Nephron progenitor cell (in vitro differentiated cells): Measurements from ENCODE around the gene PARD3.
A peak's percentile ranks its signal among the peaks of the same experiment; 100 is the strongest.

Experiments used
- DNase-seq: peaks from one replicate; pipeline ENCODE4 v3.0.0; 2021
- H3K27ac Mint-ChIP-seq: 2 replicates; pipeline ENCODE4 v1.8.0; 2021; ENCODE audit warnings: mild to moderate bottlenecking, moderate library complexity, mixed read lengths
- H3K27me3 Mint-ChIP-seq: 2 replicates; pipeline ENCODE4 v1.8.0; 2021; ENCODE audit warnings: mild to moderate bottlenecking, low read depth, mixed read lengths; ENCODE audit not compliant: poor library complexity
- H3K36me3 Mint-ChIP-seq: 2 replicates; pipeline ENCODE4 v1.8.0; 2021; ENCODE audit warnings: low read depth, mixed read lengths
- H3K4me1 Mint-ChIP-seq: 2 replicates; pipeline ENCODE4 v1.8.0; 2021; ENCODE audit warnings: mixed read lengths
- H3K4me3 Mint-ChIP-seq: 2 replicates; pipeline ENCODE4 v1.8.0; 2021; ENCODE audit warnings: mild to moderate bottlenecking, moderate library complexity, mixed read lengths
- H3K9me3 Mint-ChIP-seq: 2 replicates; pipeline ENCODE4 v1.8.0; 2021; ENCODE audit warnings: mild to moderate bottlenecking, moderate library complexity, mixed read lengths
- CTCF ChIP-seq: fragments of 200-600 bp; sonication (generic); IDR thresholded peaks from 2 replicates; pipeline ENCODE4 v1.5.0; 2021; ENCODE audit warnings: antibody characterized with exemption

PARD3 gene

GRCh38 chr10:34689053-34689452 lies 126.0 kb downstream of the PARD3 start:
- Mint-ChIP-seq H3K4me3 (no peak overlapping the region), H3K27ac (peak overlapping the region; percentile 86), H3K4me1 (peaks cover 32% of the 10 kb centered on the region), H3K9me3 (peaks cover 20% of the 10 kb centered on the region), H3K27me3 (peaks cover 2% of the 10 kb centered on the region), H3K36me3 (peaks cover 36% of the 10 kb centered on the region)
- DNase-seq, result no peak
- no peak for TF ChIP-seq CTCF

- Mint-ChIP-seq H3K36me3 (peaks cover 22% of the 10 kb centered on the region), H3K4me3 (no peak overlapping the region), H3K9me3 (peaks cover 15% of the 10 kb centered on the region), H3K27ac (peak overlapping the region; percentile 76), H3K4me1 (peaks cover 38% of the 10 kb centered on the region), H3K27me3 (peaks cover 5% of the 10 kb centered on the region)
- no peak for DNase-seq
- TF ChIP-seq CTCF, result no peak
Observed at GRCh38 chr10:34687434-34688210, 127.5 kb downstream of the PARD3 start.

- H3K27ac Mint-ChIP-seq, result peak overlapping the region; percentile 79
- H3K27me3 Mint-ChIP-seq, result peaks cover 3% of the 10 kb centered on the region
- peaks cover 4% of the 10 kb centered on the region for H3K36me3 Mint-ChIP-seq
- H3K9me3 Mint-ChIP-seq, result no peaks in the 10 kb centered on the region
- TF ChIP-seq CTCF, result no peak
- peaks cover 48% of the 10 kb centered on the region for H3K4me1 Mint-ChIP-seq
- no peak for DNase-seq
- H3K4me3 Mint-ChIP-seq, result no peak overlapping the region
Observed at GRCh38 chr10:34682580-34682979, 132.5 kb downstream of the PARD3 start.

GRCh38 chr10:34681933-34682332 lies 133.2 kb downstream of the PARD3 start:
- H3K27me3 Mint-ChIP-seq, result peaks cover 3% of the 10 kb centered on the region
- H3K4me3 Mint-ChIP-seq, result no peak overlapping the region
- no peak for TF ChIP-seq CTCF
- H3K4me1 Mint-ChIP-seq, result peaks cover 46% of the 10 kb centered on the region
- H3K27ac Mint-ChIP-seq, result no peak overlapping the region
- no peaks in the 10 kb centered on the region for H3K9me3 Mint-ChIP-seq
- DNase-seq, result no peak
- no peaks in the 10 kb centered on the region for H3K36me3 Mint-ChIP-seq

- Mint-ChIP-seq H3K27ac (peak overlapping the region; percentile 68), H3K9me3 (no peaks in the 10 kb centered on the region), H3K4me1 (peaks cover 38% of the 10 kb centered on the region), H3K36me3 (no peaks in the 10 kb centered on the region), H3K27me3 (peaks cover 3% of the 10 kb centered on the region), H3K4me3 (peak overlapping the region; percentile 31)
- DNase-seq, result no peak
- no peak for TF ChIP-seq CTCF
Observed at GRCh38 chr10:34679177-34679576, 135.9 kb downstream of the PARD3 start.

GRCh38 chr10:34677591-34677990 lies 137.5 kb downstream of the PARD3 start:
- no peaks in the 10 kb centered on the region for H3K9me3 Mint-ChIP-seq
- peak; percentile 37 for TF ChIP-seq CTCF
- H3K4me1 Mint-ChIP-seq, result peaks cover 39% of the 10 kb centered on the region
- no peak overlapping the region for H3K27ac Mint-ChIP-seq
- H3K4me3 Mint-ChIP-seq, result no peak overlapping the region
- H3K36me3 Mint-ChIP-seq, result no peaks in the 10 kb centered on the region
- DNase-seq, result no peak
- no peaks in the 10 kb centered on the region for H3K27me3 Mint-ChIP-seq
